Daoy (cell line): ENCODE measurements around the gene GAREM1. TPM values are rescaled to one million over a fixed set of nuclear protein-coding genes. Genes with fewer than 3 reads are reported as not detected.
"Not testable (repeated sequence)": the region's sequence is repeated elsewhere in the genome, so short reads cannot be mapped to it uniquely, and the experiment has no call there.

Experiments used
- DNase-seq: peaks from one replicate; pipeline ENCODE4 v3.0.0-alpha.2; 2015; ENCODE audit warnings: low read depth
- total RNA-seq: library from RNA; depleted of rRNA; stranded (reverse); fragments of >200 nt; shearing (Covaris generic); gene quantifications from 2 replicates; pipeline ENCODE4 v1.2.3, GENCODE V29; 2014; rRNA removed

Gene GAREM1
- total RNA-seq: 1.5 and 2.2 TPM in 2 replicates

DNA sequence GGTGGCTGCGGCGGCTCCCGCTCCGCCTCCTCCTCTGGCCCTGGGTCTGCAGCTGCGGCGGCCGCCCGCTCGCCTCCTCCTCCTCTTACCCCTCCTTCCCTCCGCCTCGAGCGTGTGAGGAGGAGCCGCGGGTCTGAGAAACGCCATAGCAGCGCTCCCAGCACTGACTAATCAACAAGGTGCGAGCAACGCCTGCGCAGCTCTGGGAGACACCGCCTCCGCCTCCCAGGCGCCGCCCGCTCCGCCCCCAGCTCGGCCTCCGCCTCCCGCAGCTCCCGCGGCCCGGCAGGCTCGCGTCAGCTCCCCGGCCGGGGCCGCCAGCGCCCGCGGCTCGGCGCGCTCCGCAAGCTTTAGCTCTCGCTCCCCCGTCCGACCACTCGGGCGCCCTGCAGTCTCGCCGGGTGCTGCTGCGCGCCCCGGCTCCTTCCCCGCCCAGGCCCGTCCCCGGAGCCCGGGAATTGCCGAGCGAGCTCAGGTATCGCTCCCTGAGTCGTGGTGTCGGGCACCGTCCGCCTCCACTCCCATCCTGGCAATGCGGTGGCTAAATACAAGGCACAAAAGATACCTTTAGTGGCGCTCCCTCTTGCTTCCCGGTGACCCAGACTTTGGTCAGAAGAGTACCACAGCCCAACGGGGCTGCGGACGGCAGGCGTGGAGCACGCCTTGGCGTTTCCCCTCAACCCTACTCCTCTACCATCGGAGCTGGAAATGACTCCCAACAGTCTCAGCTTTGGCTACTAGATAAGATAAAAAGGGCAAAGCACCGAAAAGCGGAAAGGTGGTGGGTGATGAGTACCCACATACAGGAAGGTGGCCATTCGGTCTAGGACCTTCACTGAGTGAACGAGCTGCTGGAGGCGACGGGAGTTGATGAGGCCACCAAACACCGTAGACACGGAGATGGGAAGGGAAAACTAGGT is at the start of gene GAREM1:
Gene GAREM1, minus strand, starts transcription at position 169 of the 920 bp plus-strand sequence. CDS start 454 bp downstream, outside the sequence.
- DNase-seq: peak; percentile 96

DNA sequence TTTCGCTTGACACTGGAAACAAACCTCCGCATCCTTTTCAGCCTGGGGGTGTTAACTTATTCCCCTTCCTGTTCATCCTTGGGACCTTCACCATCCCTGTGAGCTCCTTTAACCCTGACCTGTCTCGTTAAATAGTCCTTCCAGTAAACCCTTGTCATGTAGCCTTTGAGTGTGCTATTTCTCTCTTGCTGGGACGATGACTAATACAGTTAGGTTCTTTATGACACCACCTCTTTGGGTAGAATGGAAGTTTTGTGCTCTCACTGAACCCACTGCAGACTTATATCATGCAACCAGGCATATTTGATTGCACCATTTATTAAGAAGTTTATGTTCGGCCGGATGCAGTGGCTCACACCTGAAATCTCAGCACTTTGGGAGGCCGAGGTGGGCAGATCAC is 40.5 kb upstream of the GAREM1 start:
- DNase-seq: no peak

GRCh38 chr18:32509111-32509510 is 38.4 kb upstream of the GAREM1 start:
- DNase-seq: no peak

- DNase-seq: no peak
These were observed 36.4 kb upstream of the GAREM1 start for GRCh38 chr18:32507093-32507492.

DNA sequence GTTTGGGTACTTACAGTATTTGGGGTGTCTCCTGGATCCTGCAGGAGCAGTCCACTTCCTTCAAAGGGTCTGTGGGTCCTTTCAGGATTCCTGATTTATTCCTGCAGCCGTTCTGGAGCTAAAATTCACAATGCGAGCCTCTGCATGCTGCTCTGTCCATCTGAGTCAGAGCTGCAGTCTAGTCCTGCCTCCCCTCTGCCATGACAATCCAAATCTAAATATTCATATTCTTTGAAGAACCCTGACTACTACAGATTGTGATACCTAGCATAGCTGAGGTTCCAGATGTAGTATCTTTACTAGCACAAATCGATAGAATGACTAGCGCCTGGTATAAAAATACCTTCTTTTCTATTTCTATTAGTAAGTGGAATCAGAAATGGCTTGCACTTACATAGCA is 31.3 kb upstream of the GAREM1 start:
- no peak for DNase-seq

GRCh38 chr18:32501242-32501641 is 30.6 kb upstream of the GAREM1 start:
- not testable (repeated sequence) for DNase-seq

DNA sequence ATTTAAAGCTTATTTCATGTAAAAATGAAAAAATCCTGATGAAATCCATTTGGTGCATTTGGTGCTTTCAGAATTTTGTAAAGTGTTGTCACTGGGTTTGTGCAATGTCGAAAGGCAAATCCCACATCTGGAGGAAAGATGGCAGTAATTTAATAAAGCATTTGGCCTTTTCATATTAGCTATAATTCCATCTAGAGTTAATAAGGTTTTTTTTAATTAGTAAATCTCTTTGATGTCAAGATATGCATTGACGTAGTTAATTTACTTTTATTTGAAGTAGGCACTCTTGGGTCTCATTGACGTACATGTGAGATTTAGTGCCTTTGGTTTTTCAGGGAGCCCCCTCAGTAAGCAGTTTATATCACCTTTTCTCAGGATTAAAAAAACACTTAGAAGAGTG is 12.3 kb upstream of the GAREM1 start:
- no peak for DNase-seq

DNA sequence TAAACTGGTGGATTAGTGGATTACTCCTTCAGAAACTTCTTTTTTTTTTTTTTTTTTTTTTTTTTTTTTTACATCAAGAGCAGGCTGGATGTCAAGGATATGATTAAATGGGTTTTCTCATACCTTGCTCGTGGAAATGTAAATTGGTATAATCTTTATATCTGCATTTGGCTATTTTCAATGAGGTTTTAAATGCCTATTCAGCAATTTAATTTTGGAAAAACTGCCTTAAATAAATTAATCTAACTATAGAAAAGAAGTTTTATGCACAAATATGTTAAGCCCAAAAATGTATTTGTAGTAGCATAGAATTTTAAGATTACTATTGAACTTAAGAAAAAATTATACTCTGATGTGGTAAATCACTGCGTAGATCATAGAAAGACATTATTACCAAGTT is 11.4 kb upstream of the GAREM1 start:
- DNase-seq: no peak

DNA sequence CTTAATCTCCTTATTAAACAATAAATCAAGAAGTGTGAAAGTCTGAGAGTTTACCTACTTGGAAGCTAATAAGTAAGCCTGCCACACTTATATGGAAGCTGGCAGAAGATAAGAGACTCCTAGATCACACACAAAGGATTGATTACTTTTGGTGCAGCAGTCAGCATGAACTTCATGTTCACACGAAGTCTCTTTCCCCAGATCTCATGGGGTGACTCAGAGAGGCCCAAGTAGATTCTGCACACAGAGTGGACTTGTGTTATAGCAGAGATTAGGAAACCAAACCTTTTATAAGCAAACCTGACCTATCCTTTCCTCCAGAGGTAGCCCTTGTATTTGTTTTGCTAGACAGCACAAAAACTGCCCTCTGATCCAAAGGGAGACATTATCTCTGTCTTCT is 9.9 kb upstream of the GAREM1 start:
- DNase-seq: no peak

GRCh38 chr18:32478807-32479206 is 8.1 kb upstream of the GAREM1 start:
- DNase-seq: no peak

GRCh38 chr18:32478317-32478716 is 7.6 kb upstream of the GAREM1 start:
- no peak for DNase-seq

- no peak for DNase-seq
These were observed 5.4 kb upstream of the GAREM1 start for GRCh38 chr18:32476106-32476505.

DNA sequence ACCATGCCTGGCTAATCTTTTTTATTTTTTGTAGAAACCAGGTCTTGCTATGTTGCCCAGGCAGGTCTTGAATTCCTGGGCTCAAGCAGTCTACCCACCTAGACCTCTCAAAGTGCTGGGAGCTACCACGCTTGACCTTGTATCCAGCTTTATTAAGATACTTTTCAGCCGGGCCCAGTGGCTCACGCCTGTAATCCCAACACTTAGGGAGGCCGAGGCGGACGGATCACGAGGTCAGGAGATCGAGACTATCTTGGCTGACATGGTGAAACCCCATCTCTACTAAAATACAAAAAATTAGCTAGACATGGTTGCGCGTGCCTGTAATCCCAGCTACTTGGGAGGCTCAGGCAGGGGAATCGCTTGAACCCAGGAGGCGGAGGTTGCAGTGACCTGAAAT is 4.4 kb upstream of the GAREM1 start:
- not testable (repeated sequence) for DNase-seq

DNA sequence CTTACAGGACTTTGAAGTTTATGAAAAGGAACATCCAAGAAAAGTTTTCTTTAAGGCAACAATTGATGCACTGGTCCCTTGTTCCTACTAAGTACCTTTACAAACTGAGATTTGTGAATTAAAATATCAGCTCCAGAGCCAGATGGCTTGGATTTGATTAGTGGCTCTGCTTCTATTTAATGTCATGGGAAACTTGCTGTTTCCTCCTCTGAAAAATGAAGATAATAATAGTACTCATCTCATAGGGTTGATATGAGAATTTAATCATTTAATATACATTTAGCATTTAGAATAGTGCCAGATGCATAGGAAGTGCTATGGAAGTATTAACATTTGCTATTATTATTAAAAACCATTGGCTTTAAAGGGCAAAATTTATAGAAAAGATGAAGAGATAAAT is 2.6 kb upstream of the GAREM1 start:
- DNase-seq: no peak

DNA sequence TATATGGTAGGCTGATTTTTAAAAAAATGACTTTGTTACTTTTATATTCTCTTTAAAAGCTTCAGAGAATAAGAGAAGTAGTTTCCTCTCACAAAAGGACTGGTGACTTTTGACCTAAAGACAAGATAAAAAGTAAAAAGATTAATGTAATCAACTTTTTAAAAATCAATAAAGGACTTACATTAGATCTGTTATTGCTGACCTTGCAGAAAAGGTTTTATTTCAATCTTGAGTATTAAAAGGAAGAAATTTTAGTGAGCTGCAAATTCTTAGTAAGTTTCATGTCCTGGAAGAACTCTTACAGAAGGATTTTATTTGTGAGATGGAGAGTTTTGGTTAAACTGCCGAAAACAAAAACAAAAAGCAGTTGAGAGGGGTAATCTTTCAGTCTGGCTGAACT is 2.2 kb upstream of the GAREM1 start:
- DNase-seq: no peak

DNA sequence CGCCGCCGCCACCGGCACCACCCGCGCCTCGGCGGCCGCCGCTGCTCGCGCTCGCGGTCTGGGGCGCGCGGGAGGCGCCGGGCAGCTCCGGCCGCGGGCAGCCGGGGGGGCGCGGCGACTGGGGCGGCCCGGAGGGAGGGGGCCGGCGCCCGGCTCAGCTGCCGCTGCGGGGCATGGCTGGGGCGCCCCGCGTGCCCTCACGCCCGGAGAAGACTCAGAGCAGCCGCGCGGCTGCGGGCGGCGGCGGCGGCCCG is 295 bp downstream of the GAREM1 start:
- DNase-seq: no peak

DNA sequence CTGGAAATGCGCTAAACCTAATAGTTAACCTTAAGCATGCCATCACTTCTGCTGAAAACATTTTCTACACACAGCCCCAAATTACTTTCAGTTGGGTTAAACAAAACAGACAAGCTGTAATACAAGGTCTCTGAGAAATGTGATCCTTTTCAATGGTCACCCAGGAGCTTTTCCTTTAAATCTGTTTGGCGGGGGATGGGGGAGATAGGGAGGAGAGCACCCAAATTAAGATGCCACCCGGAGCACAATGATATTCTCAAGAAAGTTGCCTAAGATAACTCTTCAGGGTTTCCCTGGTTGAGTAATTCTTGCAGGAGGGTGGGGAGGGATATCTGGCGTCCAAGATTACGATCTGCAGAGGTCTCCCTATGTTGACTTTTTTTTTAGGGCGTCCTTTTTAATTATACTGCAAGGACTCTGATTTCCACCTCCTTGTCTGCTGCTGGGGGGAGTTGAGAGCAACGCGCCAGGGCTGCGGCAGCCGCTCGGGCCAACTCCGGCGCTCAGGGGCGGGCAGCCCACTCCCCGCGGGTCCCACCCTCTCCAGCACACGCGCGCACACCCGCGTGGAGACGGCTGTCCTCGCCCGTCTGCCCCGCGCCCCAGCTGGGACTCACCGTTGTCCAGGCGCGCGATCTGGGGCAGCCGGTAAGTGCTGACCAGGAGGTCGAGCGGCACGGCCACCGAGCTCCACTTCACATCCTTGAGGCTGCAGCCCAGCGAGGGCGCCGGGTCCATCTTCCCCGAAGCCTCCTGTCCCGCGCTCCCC is 807 bp downstream of the GAREM1 start:
- peak; percentile 44 for DNase-seq

DNA sequence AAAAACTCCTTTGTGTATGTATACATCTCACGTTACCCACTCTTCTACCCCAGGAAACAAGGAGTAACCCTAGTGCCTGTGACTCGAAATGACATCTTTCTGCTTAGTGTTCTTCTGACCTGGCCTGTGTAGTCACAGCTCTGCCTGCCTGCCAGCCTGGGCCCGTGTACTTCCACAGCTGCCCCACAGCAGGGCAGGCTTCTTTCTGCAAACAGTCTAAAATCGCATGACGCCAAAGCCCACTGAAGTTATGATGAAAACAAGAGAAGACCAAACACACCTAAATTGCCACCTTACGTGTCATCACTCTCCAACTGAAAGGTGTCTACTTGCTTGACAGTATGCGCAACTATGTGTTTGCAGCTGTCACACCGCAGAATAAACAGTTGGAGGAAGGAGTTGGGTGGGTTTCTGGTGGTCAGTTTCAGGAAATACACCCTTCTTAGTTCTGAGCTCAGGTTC is 1.5 kb downstream of the GAREM1 start:
- DNase-seq: peak; percentile 37

DNA sequence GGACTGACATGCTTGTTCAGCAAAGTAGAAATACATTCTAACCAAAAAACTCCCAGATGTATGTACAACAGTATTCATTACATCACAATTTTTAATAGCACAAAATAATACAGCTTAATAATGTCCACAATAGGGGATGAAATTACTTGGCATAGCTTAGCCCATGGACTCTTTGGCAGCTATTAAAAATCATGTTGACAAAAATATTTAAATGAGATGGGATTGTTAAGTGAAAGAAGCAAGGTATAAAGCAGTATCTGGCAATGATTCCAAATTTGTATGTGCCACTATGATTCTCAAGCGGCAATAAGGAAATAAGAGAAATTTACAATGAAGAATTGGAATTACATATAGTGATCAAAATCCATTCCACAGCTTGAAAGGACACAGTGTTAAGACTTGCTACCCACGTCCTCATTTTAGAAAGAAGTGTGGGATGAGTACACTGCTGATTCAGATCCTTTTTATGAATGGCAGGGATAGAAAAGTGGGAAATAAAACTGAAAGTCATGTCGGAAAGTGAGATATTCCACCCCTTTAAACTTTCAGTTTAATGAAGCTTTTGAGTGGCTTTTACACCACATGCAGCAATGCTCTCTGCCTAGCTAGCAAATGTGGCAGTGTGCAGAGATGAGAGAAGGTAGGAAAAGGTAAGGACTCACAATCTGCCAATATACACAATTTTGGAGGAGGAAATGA is 2.4 kb downstream of the GAREM1 start:
- DNase-seq: no peak

GRCh38 chr18:32461709-32462272 is 8.9 kb downstream of the GAREM1 start:
- no peak for DNase-seq

DNA sequence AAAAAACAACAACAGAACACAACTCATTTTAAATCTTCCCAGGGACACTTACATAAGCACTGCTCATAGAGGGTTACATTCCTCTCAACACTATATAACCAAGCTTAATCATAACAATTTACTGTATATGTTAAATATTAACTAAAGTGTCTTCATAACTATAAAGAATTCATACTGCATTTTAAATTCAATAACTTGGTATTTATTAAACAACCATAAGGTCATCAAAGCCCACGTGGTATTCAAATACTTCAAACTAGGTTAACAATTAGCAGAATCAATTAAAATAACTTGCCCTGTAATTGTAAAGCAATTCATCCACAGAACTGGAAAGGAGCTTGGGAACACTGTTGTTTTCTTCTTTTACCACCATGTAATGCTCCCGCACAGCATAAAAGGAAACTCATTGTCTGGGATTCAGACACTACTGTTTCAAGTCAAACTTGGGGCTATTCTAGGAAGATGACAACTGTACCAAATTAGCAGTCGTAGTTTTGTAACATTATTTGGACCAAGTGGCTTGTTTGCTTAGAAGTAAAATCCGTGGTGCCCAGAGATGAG is 10.4 kb downstream of the GAREM1 start:
- no peak for DNase-seq
